IPS-11a (cell line): ENCODE data around the gene CLSTN2.

Experiments used
- H3K4me3 ChIP-seq: one replicate; pipeline ENCODE4 v1.5.1; 2013; ENCODE audit warnings: low read depth, low read length, control low read depth

The CLSTN2 gene

DNA sequence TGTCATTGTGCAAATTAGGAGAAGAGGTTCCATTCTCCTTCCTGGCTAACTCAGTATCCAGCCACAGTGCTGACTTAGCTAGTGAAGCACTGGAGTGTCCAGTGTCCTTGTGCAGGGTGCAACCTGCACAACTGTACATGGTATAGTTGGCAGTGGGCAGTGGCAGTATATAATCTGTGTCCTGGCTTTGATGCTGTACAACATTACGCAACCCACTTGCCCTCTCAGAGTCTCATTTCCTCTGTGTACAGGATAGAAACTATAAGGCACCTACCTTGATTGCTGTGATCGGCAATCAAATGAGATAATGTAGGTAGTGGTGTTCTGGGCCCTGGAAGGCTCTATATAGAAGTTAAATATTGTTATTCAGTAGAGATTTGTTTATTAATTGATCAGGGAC, 333.6 kb downstream of the CLSTN2 start:
- no peak overlapping the region for H3K4me3 ChIP-seq

GRCh38 chr3:140270329-140270728, 335.3 kb downstream of the CLSTN2 start:
- H3K4me3 ChIP-seq: no peak overlapping the region

- no peak overlapping the region for H3K4me3 ChIP-seq
Observed at GRCh38 chr3:140273542-140274195, 338.7 kb downstream of the CLSTN2 start.

GRCh38 chr3:140274429-140274828, 339.4 kb downstream of the CLSTN2 start:
- no peak overlapping the region for H3K4me3 ChIP-seq

- H3K4me3 ChIP-seq: no peak overlapping the region
Observed at GRCh38 chr3:140276703-140277102, 341.7 kb downstream of the CLSTN2 start.

DNA sequence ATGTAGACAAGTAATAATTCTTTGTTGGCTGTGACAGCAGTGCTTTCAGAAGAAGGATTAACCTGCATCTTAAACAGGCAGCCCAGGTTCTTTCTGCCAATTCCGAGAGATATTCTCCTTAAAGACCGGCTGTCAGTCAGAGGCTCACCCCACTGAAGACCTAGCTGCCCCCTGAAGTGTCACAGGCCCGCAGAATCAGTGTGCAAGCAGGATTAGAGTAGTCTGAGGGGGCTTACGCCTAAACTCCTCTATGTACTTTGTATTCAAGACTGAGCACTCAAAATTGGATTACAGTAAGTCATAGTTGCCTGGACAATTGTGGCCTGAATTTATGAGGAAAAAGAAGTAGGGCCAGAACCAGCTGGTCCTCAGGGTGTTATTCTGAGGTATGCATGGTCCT, 342.9 kb downstream of the CLSTN2 start:
- H3K4me3 ChIP-seq: no peak overlapping the region

DNA sequence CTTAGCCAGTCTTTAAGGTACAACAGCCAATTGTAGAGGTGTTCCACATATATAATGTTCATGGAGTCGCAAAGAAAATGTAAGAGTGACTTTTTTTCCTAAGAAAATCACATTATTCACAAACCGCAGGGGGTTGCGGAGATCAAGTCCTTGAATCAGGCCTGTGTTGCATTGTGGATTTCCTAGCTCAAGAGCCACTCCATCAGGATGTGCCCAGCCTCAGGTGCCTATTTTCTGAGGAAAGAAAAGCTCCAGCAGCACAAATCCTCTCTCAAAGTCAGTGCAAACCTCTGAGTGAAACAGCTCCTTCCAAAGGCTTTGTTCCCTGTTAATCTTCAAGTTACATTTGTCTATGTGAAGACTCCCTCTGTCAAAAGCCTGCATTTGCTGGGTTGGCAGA, 349.4 kb downstream of the CLSTN2 start:
- H3K4me3 ChIP-seq: no peak overlapping the region

DNA sequence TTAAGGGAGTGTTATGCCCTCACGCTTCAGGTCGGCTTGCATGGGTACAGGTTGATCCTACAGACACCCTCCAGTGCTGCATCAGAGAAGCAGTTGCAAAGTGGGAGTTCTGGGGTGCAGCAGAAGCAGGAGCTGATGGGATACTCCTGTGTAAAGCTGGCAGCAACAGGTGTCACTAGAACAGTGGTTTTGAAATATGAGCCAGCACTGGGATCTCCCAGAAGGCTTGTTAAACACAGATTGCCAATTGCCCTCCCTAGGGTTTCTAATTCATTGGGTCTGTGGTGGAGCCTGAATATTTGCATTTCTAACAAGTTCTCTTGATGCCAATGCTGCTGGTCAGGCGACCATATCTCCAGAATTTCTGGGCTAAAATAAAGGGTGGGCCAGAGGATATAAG, 350.4 kb downstream of the CLSTN2 start:
- no peak overlapping the region for H3K4me3 ChIP-seq

- H3K4me3 ChIP-seq: no peak overlapping the region
Observed at GRCh38 chr3:140288595-140288994, 353.6 kb downstream of the CLSTN2 start.

GRCh38 chr3:140290105-140290504, 355.1 kb downstream of the CLSTN2 start:
- no peak overlapping the region for H3K4me3 ChIP-seq

DNA sequence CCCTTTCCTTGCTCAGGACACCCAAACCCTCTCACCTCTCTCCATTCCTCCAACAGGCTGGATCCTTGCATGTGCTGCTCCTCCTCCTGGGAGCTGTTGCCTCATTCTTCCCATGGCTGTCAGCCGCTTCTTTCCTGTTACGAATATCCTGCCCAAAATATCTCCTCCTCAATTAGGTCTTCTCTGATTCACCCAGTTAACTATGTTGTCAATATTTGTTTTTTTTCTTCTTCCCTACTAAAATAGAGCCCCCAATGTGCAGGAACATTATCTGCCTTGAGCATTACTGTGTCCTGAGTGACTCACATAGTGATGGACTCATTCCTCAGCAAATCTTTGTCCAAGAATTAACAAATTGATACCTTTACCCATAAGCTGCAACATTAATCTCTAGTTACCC, 357.2 kb downstream of the CLSTN2 start:
- H3K4me3 ChIP-seq: no peak overlapping the region

DNA sequence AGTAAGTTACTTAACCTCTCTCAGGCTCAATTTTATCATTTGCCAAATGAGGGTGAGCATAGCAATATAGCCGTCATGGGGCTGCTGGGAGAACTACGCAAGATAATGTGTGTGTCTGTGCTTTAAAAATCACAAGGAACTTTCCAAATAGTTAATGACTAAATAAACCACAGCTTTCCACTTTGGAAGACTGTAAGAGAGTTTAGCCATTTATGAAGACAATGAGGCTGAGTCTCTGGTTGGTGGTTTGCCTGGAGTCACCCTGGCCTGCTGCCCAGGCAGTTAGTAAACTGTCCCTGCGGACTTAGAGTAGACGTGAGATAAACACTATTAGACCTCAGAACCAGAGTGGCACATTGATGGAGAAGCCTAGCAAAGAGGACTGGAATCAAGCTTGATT, 357.7 kb downstream of the CLSTN2 start:
- no peak overlapping the region for H3K4me3 ChIP-seq

DNA sequence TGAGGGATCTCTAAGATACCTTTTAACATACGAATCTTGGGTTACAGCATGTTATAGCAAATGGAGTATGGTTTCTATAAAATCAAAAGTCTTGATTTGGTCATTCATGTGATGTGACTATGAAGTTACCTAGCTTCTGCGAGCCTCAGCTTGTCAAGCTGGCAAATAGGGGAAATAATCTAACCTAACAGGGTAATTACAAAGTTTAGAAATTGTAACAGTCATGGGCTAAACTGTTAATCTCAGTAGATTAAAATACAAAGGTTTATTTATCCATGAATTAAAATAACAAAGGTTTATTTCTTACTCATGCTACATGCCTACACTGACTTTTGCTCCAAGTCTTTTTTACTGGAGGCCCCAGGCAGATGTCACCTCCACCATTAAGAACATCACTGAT, 359.1 kb downstream of the CLSTN2 start:
- no peak overlapping the region for H3K4me3 ChIP-seq

- no peak overlapping the region for H3K4me3 ChIP-seq
Observed at GRCh38 chr3:140296796-140297352, 361.9 kb downstream of the CLSTN2 start.

- H3K4me3 ChIP-seq: no peak overlapping the region
Observed at GRCh38 chr3:140298043-140298442, 363.1 kb downstream of the CLSTN2 start.

GRCh38 chr3:140298569-140299070, 363.6 kb downstream of the CLSTN2 start:
- H3K4me3 ChIP-seq: no peak overlapping the region

- no peak overlapping the region for H3K4me3 ChIP-seq
Observed at GRCh38 chr3:140303875-140304274, 368.9 kb downstream of the CLSTN2 start.

DNA sequence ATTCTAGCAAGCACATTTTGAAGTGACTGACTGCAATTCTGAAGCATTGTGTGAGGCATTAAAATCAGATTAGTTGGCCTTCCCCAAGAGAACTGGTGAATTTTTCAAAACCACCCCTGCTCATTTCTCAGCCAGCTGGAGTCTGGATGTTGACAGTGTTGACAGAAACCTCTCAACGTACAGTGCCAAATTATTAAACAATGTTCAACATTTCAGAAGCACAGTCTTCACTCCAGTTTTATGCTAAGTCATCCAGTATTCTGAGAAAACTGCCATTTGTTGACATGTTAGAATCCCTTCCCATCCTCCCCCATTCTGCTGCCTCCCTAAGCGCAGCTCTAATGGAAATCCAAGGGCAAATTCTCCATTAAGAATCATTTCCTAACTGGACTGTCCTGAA, 373.6 kb downstream of the CLSTN2 start:
- H3K4me3 ChIP-seq: no peak overlapping the region

DNA sequence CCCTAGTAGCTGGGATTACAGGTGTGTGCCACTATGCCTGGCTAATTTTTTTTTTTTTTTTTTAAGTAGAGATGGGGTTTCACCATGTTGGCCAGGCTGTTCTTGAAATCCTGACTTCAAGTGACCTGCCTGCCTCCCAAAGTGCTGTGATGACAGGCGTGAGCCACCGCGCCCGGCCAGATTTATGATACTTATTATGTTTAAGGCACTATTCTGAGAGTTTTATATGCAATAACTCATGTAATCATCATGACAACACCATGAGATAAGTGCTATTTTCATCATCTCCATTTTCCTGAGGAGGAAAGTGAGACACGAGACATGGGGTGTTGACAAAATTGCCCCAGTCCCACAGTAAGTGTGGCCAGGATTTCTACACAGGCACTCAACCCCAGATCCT, 376.4 kb downstream of the CLSTN2 start:
- no peak overlapping the region for H3K4me3 ChIP-seq

GRCh38 chr3:140315955-140316354, 381.0 kb downstream of the CLSTN2 start:
- no peak overlapping the region for H3K4me3 ChIP-seq

GRCh38 chr3:140316466-140316865, 381.5 kb downstream of the CLSTN2 start:
- H3K4me3 ChIP-seq: no peak overlapping the region

GRCh38 chr3:140316868-140317400, 381.9 kb downstream of the CLSTN2 start:
- no peak overlapping the region for H3K4me3 ChIP-seq

GRCh38 chr3:140319739-140320138, 384.8 kb downstream of the CLSTN2 start:
- H3K4me3 ChIP-seq: no peak overlapping the region
